ENCODE results near the gene AP3S2.

The AP3S2 gene

DNA sequence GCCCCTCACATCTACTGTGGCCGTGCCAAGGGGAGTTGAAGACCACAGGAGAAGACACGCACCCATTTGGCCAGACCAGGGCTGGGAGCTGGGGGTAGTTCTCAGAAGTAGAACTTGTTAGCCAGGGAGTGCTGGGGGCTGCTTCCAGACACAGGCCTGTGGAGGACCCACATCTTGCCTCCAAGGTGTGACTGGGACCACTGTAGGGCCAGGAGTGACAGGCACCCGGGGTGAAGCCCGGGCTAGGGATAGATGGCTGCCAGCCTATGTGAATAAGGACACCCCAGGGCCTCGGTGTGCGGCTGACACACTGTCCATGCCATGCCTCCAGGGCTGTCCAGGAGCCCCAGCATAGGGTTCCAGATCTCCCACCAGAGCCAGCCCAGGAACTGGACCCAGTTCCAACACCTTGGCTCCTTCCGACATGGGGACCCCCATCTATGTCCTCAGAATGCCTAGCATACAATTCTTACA lies 80.9 kb downstream of the AP3S2 start:
- no peak for TF ChIP-seq ZNF274 (IDR thresholded peaks at IDR 0.05; ENCODE audit: low read depth, low read length)
- no peak for TF ChIP-seq YY1 (IDR thresholded peaks at IDR 0.05; ENCODE audit: insufficient read depth, insufficient read length)
- no peak for TF ChIP-seq SUZ12 (IDR thresholded peaks at IDR 0.05; ENCODE audit: extremely low read depth, insufficient read depth, insufficient read length)
- Histone ChIP-seq H3K9me3 (ENCODE audit: insufficient read depth, low read length) (peaks cover 6% of the 10 kb centered on the region; the same call in 1 of the 2 replicates), H3K27me3 (ENCODE audit: insufficient read depth, insufficient read length) (peaks cover 36% of the 10 kb centered on the region), H3K4me3 (ENCODE audit: insufficient read length, low read depth) (no peak overlapping the region), H3K36me3 (ENCODE audit: insufficient read depth, insufficient read length, low read length) (no peaks in the 10 kb centered on the region), H3K4me1 (ENCODE audit: insufficient read depth, insufficient read length) (peaks cover 17% of the 10 kb centered on the region), H3K9ac (ENCODE audit: insufficient read length, low read depth) (no peak overlapping the region)
- no peak for DNase-seq (ENCODE audit: low read depth, low spot score)

DNA sequence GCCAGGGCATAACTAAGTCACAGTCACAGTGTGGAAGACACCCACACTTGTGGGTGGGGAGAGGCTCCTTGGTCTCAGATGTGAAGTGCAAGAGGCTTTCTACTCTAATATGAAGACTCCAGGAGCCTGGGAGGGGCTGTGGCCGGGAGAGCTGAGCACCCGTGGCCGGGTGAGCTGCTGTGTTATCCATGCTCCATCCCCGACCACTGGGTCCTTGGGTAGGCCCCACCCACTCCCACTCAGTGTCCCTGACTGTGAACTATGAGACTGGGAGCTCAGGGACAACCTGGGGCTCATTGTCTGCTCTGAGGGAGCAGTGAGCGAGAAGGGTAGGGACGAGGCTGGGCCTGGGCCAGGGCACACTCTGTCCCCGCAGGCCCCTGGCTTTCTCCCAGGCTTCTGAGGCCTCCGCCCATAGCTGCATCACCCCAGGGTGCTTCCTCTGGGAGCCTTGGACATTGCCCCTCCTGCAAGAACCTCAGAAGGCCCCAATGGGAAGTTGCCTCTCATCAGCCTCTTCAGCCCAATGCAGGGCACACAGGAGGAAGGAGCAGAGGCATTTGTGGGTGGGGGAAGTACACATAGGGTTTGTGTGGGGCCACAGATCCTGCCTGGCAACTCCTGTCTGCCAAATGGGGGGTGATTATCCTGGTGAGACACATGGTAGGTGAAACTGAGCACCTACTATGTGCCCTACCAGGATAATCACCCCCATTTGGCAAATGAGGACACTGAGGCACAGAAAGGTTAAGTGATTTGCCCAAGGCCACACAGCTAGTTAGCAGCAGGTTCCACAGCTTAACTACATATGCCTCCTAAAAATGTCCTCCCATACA lies 81.6 kb downstream of the AP3S2 start:
- TF ChIP-seq SUZ12 (IDR thresholded peaks at IDR 0.05; ENCODE audit: extremely low read depth, insufficient read depth, insufficient read length): no peak
- no peak for TF ChIP-seq YY1 (IDR thresholded peaks at IDR 0.05; ENCODE audit: insufficient read depth, insufficient read length)
- TF ChIP-seq ZNF274 (IDR thresholded peaks at IDR 0.05; ENCODE audit: low read depth, low read length): no peak
- Histone ChIP-seq H3K9me3 (ENCODE audit: insufficient read depth, low read length) (peaks cover 6% of the 10 kb centered on the region; the same call in 1 of the 2 replicates), H3K36me3 (ENCODE audit: insufficient read depth, insufficient read length, low read length) (no peaks in the 10 kb centered on the region), H3K4me1 (ENCODE audit: insufficient read depth, insufficient read length) (peaks cover 17% of the 10 kb centered on the region), H3K4me3 (ENCODE audit: insufficient read length, low read depth) (no peak overlapping the region), H3K9ac (ENCODE audit: insufficient read length, low read depth) (no peak overlapping the region), H3K27me3 (ENCODE audit: insufficient read depth, insufficient read length) (peaks cover 36% of the 10 kb centered on the region)
- no peak for DNase-seq (ENCODE audit: low read depth, low spot score)

DNA sequence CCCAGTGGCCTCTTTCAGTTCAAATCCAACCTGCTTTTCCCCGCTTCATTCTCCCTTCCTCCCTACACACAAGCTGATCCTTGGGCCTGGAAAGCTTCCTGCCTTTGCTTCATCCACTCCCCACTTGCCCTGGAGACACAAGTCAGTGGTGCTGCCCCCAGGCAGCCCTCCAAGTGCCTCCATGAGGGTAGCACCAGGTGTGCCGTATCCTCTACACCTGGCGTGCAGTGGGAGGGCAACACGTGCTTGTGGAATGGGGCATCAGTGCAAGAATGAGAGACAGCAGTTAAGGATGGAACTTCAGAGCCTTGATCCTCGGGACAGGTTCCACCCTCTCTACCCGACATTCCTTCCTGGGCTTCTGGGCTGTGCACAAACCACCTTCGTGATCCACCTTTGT lies 83.0 kb downstream of the AP3S2 start:
- no peak for DNase-seq (ENCODE audit: low read depth, low spot score)
- Histone ChIP-seq H3K9me3 (ENCODE audit: insufficient read depth, low read length) (peaks cover 5% of the 10 kb centered on the region; the same call in 1 of the 2 replicates), H3K9ac (ENCODE audit: insufficient read length, low read depth) (no peak overlapping the region), H3K4me1 (ENCODE audit: insufficient read depth, insufficient read length) (peaks cover 25% of the 10 kb centered on the region), H3K4me3 (ENCODE audit: insufficient read length, low read depth) (no peak overlapping the region), H3K36me3 (ENCODE audit: insufficient read depth, insufficient read length, low read length) (no peaks in the 10 kb centered on the region), H3K27me3 (ENCODE audit: insufficient read depth, insufficient read length) (peaks cover 24% of the 10 kb centered on the region)
- TF ChIP-seq SUZ12 (IDR thresholded peaks at IDR 0.05; ENCODE audit: extremely low read depth, insufficient read depth, insufficient read length) (no peak), YY1 (IDR thresholded peaks at IDR 0.05; ENCODE audit: insufficient read depth, insufficient read length) (no peak), ZNF274 (IDR thresholded peaks at IDR 0.05; ENCODE audit: low read depth, low read length) (no peak)

DNA sequence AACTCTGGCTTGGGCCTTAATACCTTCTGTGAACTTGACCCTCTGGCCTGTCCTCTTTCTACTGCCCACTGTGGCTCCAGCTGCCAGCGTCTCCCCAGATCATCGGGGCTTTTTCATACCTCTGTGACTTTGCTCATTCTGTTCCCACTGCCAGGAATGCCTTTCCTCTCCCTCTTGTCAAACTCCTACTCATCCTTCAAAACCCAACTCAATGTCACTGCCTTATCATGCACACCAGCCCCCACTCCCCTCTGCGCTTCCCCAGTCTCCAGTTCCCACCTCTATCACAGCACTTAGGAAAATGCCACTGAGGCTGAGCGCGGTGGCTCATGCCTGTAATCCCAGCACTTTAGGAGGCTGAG lies 84.0 kb downstream of the AP3S2 start:
- TF ChIP-seq SUZ12 (IDR thresholded peaks at IDR 0.05; ENCODE audit: extremely low read depth, insufficient read depth, insufficient read length): no peak
- TF ChIP-seq ZNF274 (IDR thresholded peaks at IDR 0.05; ENCODE audit: low read depth, low read length): no peak
- no peak for TF ChIP-seq YY1 (IDR thresholded peaks at IDR 0.05; ENCODE audit: insufficient read depth, insufficient read length)

DNA sequence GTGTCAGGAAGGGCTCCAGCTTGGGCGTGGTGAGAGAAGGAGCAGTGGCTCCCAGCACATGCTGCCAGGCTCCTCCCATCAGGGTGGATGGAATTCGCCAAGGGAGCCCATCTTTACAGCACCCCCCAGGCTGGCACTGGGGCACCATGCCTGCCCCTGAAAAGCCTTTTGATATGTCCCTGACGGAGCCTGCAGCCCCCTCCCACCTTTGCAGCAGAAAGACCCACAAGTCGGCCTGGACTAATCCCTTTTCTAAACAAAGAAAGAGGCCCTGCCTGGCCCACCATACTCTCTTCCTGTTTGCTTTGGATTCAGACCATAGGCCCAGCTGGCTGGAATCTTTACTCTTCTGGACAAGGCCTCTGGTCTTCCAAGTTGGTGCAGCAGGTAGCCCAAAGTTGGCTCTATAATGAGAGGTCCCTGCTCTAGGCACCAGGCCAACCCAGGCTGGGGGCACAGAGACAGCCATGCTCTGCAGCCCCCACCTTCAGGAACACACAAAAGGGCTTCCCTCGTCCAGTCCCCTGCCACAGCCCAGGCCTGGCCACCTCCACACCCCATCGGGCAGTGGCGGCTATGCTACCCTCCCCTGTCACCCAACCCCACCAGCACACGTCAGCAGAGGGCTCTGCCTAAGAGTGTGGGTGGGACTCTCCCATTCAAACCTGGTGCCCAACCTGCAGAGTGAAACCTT lies 84.6 kb downstream of the AP3S2 start:
- H3K27me3 ChIP-seq (ENCODE audit: insufficient read depth, insufficient read length): peaks cover 10% of the 10 kb centered on the region
- H3K4me3 ChIP-seq (ENCODE audit: insufficient read length, low read depth): no peak overlapping the region
- H3K9me3 ChIP-seq (ENCODE audit: insufficient read depth, low read length): no peaks in the 10 kb centered on the region
- DNase-seq (ENCODE audit: low read depth, low spot score): no peak
- H3K4me1 ChIP-seq (ENCODE audit: insufficient read depth, insufficient read length): peaks cover 27% of the 10 kb centered on the region
- no peak overlapping the region for H3K9ac ChIP-seq (ENCODE audit: insufficient read length, low read depth)
- H3K36me3 ChIP-seq (ENCODE audit: insufficient read depth, insufficient read length, low read length): no peaks in the 10 kb centered on the region
- no peak for TF ChIP-seq ZNF274 (IDR thresholded peaks at IDR 0.05; ENCODE audit: low read depth, low read length)
- TF ChIP-seq SUZ12 (IDR thresholded peaks at IDR 0.05; ENCODE audit: extremely low read depth, insufficient read depth, insufficient read length): no peak
- TF ChIP-seq YY1 (IDR thresholded peaks at IDR 0.05; ENCODE audit: insufficient read depth, insufficient read length): no peak

More for the DNA sequence above, 84.0 kb downstream of the AP3S2 start:
- no peaks in the 10 kb centered on the region for H3K9me3 ChIP-seq (ENCODE audit: insufficient read depth, low read length)
- peaks cover 27% of the 10 kb centered on the region for H3K4me1 ChIP-seq (ENCODE audit: insufficient read depth, insufficient read length)
- no peak overlapping the region for H3K9ac ChIP-seq (ENCODE audit: insufficient read length, low read depth)
- DNase-seq (ENCODE audit: low read depth, low spot score): no peak
- peaks cover 14% of the 10 kb centered on the region for H3K27me3 ChIP-seq (ENCODE audit: insufficient read depth, insufficient read length)
- H3K4me3 ChIP-seq (ENCODE audit: insufficient read length, low read depth): no peak overlapping the region
- H3K36me3 ChIP-seq (ENCODE audit: insufficient read depth, insufficient read length, low read length): no peaks in the 10 kb centered on the region

DNA sequence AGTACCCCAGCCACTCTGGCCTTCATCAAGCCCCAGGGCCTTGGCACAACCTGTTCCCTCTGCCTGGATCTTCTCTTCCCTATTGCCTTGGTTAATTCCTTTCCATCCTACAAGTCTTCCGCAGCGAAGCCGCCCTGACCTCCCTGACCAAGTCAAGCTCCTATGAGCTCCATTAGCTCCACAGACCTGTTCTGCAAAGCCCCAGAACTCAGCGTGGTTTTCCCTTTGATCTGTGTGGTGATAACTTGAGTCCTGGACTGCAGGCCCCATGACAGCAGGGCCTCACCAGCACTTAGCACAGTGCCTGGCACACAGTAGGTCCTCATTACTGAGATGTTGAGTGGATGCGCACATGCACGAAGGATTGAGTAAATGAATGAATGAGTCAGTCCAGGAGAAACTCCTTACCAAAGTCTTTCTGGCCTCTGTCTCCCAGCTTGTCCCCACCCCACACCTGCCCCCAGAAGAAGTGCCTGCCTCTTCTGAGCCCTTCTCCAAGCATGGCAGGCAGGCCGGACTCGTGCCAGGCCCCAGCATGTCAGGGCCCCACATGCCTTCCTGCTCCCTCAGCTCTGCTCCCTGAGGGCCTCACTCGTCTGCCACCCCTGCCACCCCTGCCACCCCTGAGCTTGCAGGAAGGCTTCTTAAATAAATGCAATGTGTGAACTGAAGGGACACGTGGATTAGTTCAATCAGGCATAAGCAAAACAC lies 85.5 kb downstream of the AP3S2 start:
- TF ChIP-seq SUZ12 (IDR thresholded peaks at IDR 0.05; ENCODE audit: extremely low read depth, insufficient read depth, insufficient read length) (no peak), YY1 (IDR thresholded peaks at IDR 0.05; ENCODE audit: insufficient read depth, insufficient read length) (no peak), ZNF274 (IDR thresholded peaks at IDR 0.05; ENCODE audit: low read depth, low read length) (no peak)
- peaks cover under 1% of the 10 kb centered on the region for H3K36me3 ChIP-seq (ENCODE audit: insufficient read depth, insufficient read length, low read length)
- no peak overlapping the region for H3K4me3 ChIP-seq (ENCODE audit: insufficient read length, low read depth)
- H3K9me3 ChIP-seq (ENCODE audit: insufficient read depth, low read length): no peaks in the 10 kb centered on the region
- H3K4me1 ChIP-seq (ENCODE audit: insufficient read depth, insufficient read length): peaks cover 29% of the 10 kb centered on the region
- peak overlapping the region; percentile 6 for H3K9ac ChIP-seq (ENCODE audit: insufficient read length, low read depth)
- DNase-seq (ENCODE audit: low read depth, low spot score): no peak
- H3K27me3 ChIP-seq (ENCODE audit: insufficient read depth, insufficient read length): peaks cover 2% of the 10 kb centered on the region

All from NT2/D1 (cell line).